ENCODE measurements around the gene LARP4.

DNA sequence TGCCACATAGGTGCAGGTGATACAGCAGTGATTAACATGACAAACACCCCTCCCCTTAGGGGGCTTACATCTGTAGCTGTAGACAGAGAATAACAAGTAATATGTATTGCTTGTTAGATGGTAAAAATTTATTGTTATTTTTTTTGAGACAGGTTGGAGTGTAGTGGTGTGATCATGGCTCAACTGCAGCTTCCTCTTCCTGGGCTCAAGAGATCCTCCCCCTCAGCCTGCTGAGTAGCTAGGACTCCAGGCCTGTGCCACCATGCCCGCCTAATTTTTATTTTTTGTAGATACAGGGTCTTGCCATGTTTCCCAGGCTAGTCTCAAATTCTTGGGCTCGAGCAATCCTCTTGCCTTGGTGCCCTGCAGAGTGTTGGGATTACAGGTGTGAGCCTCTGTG is 123.9 kb downstream of the LARP4 start:
- TF ChIP-seq, protein P1, sequence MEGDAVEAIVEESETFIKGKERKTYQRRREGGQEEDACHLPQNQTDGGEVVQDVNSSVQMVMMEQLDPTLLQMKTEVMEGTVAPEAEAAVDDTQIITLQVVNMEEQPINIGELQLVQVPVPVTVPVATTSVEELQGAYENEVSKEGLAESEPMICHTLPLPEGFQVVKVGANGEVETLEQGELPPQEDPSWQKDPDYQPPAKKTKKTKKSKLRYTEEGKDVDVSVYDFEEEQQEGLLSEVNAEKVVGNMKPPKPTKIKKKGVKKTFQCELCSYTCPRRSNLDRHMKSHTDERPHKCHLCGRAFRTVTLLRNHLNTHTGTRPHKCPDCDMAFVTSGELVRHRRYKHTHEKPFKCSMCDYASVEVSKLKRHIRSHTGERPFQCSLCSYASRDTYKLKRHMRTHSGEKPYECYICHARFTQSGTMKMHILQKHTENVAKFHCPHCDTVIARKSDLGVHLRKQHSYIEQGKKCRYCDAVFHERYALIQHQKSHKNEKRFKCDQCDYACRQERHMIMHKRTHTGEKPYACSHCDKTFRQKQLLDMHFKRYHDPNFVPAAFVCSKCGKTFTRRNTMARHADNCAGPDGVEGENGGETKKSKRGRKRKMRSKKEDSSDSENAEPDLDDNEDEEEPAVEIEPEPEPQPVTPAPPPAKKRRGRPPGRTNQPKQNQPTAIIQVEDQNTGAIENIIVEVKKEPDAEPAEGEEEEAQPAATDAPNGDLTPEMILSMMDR (IDR thresholded peaks at IDR 0.05): no peak
- TF ChIP-seq POLR2AphosphoS5 (IDR thresholded peaks at IDR 0.05): no peak

All from upper lobe of left lung (tissue), 4 donors.